ENCODE measurements around the gene USHBP1.

The USHBP1 gene

DNA sequence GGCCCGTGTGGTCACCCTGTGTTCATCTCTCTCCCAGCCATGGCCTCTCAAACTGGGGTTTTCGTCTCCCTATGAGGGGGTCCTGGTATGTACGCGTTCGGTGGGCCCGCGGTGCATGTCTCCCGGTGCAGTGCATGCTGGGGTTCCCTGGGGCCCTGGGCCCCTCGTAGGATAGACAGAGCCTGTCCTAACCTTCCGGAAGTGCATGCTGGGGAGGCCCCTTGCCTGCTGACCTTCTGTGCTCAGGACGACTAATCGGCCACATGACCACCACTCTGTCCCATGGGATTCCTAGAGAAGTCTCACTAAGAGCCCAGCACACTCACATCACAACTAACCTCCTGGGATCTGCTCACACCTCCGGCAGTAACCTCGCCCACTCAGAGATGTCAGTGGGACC lies 54.2 kb downstream of the USHBP1 start:
- no peak for DNase-seq (ENCODE audit: low read depth)

DNA sequence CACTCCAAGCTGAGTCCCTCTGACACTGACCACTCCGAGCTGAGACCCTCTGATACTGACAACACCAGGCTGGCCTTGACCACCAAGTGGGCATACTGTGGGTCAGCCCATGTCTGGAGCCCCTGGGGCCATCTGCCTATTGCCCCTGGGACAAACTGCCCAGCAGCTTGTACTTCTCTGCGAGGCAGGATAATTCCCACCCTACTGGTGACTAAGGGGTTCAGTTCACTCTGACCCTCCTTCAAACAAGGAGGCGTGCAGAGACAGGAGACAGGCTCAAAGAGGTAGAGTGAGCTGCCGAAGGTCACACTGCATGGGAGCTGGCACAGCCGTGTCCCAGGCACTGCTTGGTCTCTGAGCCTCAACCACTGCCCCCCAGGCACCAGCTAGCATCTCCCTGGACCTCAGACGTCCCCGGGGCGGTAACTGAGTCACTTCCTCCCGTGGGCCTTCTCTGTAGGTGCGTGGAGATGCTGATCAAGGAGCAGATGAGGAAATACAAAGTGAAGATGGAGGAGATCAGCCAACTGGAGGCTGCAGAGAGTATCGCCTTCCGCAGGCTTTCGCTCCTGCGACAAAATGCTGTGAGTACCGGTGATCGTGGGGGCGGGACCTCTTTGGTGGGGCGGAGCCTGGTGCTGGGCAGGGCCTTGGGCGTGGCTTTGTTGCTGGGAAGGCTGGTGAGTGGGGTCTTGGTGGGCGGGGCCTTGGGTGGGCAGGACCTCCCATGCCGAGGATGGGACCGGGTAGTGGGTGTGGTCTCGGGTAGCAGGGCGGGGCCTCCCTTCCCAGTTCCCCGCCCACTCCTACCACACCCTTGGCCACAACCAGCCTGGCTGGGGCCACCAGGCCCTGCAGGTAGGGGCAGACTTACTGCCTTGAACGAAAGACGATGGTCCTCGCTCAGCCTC lies 55.2 kb downstream of the USHBP1 start:
- DNase-seq (ENCODE audit: low read depth), result no peak

DNA sequence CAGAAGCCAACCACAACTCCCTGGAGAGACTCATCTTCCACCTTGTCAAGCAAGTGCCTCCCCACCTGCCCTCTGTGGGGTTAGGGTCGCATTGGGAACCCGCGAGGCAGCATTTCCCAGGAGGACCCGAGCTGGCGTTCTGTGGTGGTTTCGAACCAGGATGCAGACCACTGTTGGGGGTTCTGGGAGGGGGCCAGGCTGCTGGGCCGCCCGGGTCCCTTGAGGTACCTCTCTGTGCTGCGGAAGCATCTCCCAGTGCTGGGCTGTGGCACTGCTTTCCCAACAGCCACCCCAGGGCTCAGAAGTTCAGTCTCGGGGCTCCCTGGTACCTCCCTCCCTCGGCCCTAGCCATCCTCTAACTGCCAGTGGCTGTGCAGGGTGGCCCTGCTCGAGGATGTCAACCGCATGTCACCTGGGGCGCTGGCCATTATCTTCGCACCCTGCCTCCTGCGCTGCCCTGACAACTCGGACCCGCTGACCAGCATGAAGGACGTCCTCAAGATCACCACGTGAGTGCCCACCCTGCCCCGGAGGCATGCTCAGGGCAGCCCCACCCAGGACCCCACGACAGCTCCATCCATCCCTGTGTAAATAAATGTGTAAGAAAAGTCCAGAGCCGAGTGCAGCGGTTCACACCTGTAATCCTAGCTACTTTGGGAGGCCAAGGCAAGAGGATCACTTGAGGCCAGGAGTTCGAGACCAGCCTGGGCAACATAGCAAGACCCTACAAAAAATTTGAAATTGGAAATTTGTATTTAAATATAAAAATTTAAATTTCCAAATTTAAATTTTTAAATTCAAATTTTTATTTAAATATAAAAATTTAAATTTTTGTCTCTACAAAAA lies 57.6 kb downstream of the USHBP1 start:
- DNase-seq (ENCODE audit: low read depth), result no peak

- no peak for DNase-seq (ENCODE audit: low read depth)
These were observed 59.1 kb downstream of the USHBP1 start for GRCh38 chr19:17205237-17206140.

- no peak for DNase-seq (ENCODE audit: low read depth)
These were observed 61.8 kb downstream of the USHBP1 start for GRCh38 chr19:17202713-17203112.

DNA sequence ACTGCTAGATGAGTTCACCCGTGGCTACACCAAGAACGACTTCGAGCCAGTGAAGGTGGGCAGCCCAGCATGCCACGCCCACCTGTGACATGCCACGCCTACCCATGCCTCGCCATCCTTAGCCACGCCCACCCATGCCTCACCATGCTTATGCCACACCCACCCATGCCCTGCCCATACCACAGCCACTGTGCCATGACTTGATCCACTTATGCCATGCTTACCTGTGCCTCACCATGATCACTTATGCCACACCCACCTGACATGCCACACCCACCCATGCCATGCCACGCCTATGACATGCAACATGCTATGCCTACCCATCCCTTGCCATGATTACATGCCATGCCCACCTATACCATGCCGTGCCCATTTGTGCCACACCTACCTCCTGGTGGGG lies 62.3 kb downstream of the USHBP1 start:
- DNase-seq (ENCODE audit: low read depth), result no peak

DNA sequence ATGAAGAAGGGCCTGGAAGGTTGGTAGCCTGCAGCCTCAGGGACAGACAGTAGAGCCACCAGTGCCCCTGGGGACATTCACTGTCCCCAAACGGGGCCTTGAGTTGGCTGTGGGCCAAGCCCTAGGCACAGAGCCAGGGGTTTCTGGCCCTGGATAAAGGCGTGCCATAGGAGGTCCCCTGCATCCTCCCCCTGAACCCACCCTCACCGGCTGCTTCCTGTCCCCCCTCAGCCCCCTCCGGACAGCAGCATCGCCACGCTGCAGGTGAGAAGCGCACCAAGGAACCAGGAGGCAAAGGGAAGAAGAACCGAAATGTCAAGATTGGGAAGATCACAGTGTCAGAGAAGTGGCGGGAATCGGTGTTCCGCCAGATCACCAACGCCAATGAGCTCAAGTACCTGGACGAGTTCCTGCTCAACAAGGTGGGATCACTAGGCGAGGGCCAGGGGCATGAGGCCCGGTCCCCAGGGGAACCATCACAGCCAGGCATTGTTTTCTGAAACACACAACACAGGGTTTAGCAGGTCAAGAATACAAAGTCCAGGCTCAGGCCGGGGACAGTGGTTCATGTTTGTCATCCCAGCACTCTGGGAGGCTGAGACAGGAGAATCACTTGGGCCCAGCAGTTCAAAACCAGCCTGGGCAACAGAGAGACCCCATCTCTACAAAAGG lies 64.0 kb downstream of the USHBP1 start:
- no peak for DNase-seq (ENCODE audit: low read depth)
